ENCODE data around the gene TOR1AIP2. TPM values are rescaled to one million over a fixed set of nuclear protein-coding genes. Genes with fewer than 3 reads are reported as not detected.

TOR1AIP2 gene
- total and polyA plus RNA-seq, 2 donors (not counting 3 experiments of a cell fraction or from before 2014, with no cell fraction given): 18.6 to 101 TPM

- H3K27me3 ChIP-seq (ENCODE audit: control insufficient read depth in 2 of 2, insufficient read depth in 2 of 2, low read length in 2 of 2): peaks cover 0 to 10% of the 10 kb centered on the region in 2 experiments
- POLR2A ChIA-PET: interaction anchor here (1.3 kb wide), 1 partner anchor 9 kb away, joined by 3 read pairs; no protein-coding TSS in a partner anchor
- FAIRE-seq (no peak), DNase-seq (ENCODE audit: low read depth, low spot score) (no peak)
- H3K4me3 ChIP-seq (replicated peaks in 1 of 3; ENCODE audit: insufficient read depth in 1 of 3, low read depth in 1 of 3, low read length in 3 of 3): no peak overlapping the region
- CTCF ChIA-PET: interaction anchor here (0.6 to 2.7 kb wide), 4 partner anchors 9 to 58 kb away, joined by 3 to 18 read pairs (median 10); no protein-coding TSS in a partner anchor
- no peak overlapping the region for H2AFZ ChIP-seq (ENCODE audit: low read depth, low read length)
- no peaks in the 10 kb centered on the region for H3K4me1 ChIP-seq (ENCODE audit: control insufficient read depth, extremely low read depth, insufficient read depth, low read length)
- no peak overlapping the region for H3K9ac ChIP-seq (replicated peaks; ENCODE audit: extremely low read depth, insufficient read depth, low read length)
- H3K9me1 ChIP-seq (replicated peaks; ENCODE audit: control insufficient read depth, extremely low read depth, insufficient read depth, low read length): no peaks in the 10 kb centered on the region
- no peak overlapping the region for H3K27ac ChIP-seq (ENCODE audit: insufficient read depth, low read depth, low read length)
- H3K79me2 ChIP-seq (ENCODE audit: control insufficient read depth, insufficient read depth, low read length): no peaks in the 10 kb centered on the region
- no peaks in the 10 kb centered on the region for H4K20me1 ChIP-seq (replicated peaks; ENCODE audit: control insufficient read depth, extremely low read depth, insufficient read depth, low read length)
- no peak for TF ChIP-seq EZH2 (IDR thresholded peaks at IDR 0.05; ENCODE audit: borderline replicate concordance, low read depth, low read length, severe bottlenecking)
- TF ChIP-seq CTCF (IDR thresholded peaks at IDR 0.05; ENCODE audit: extremely low read depth in 1 of 2, insufficient read depth in 1 of 2, low read depth in 1 of 2, low read length in 2 of 2): no peak
- TF ChIP-seq POLR2AphosphoS5 (IDR thresholded peaks at IDR 0.05; ENCODE audit: insufficient read depth, low read depth, low read length): no peak
- TF ChIP-seq POLR2A (IDR thresholded peaks at IDR 0.05; ENCODE audit: low read depth, low read length): no peak
- no peak for TF ChIP-seq FOS (IDR thresholded peaks at IDR 0.05; ENCODE audit: borderline replicate concordance, insufficient read depth, low read length)
- no peak for TF ChIP-seq MAX (IDR thresholded peaks at IDR 0.05; ENCODE audit: insufficient read depth, insufficient read length)
- TF ChIP-seq MYC (IDR thresholded peaks at IDR 0.05; ENCODE audit: low read depth, low read length): no peak
- no peak for TF ChIP-seq GATA2 (IDR thresholded peaks at IDR 0.05; ENCODE audit: insufficient read depth, insufficient read length, low read depth, low read length)
- no peak for TF ChIP-seq JUN (IDR thresholded peaks at IDR 0.05; ENCODE audit: borderline replicate concordance, insufficient read depth, insufficient read length, low read depth)
- intact Hi-C loops (cut with micrococcal nuclease): no loop called here
- H3K9me3 ChIP-seq (replicated peaks; ENCODE audit: control insufficient read depth, insufficient read depth, low read length): no peaks in the 10 kb centered on the region
- H3K36me3 ChIP-seq (ENCODE audit: control insufficient read depth in 2 of 2, extremely low read depth in 1 of 2, insufficient read depth in 2 of 2, low read length in 2 of 2): no peaks in the 10 kb centered on the region
- dilution Hi-C loops (cut with MboI; ENCODE audit: extremely low pct_ligation_motif_present, low sequenced_read_pairs): no loop called here
- no peak overlapping the region for H3K4me2 ChIP-seq (ENCODE audit: insufficient read depth, low read length)
- no TSS peak for BruUV-seq (replicated peaks)
Measured at GRCh38 chr1:179823693-179824092, 53.9 kb downstream of the TOR1AIP2 start.

All from endothelial cell of umbilical vein (primary cell).